ENCODE data around the gene S100A1. TPM values are rescaled to one million over a fixed set of nuclear protein-coding genes. Genes with fewer than 3 reads are reported as not detected.

S100A1 gene
- total and polyA plus RNA-seq, 10 of the 15 experiments (the other 5 are each of a cell fraction or from before 2014, with no cell fraction given), result 0.13 to 0.29 TPM; not detected in 8

- TF ChIP-seq NBN (IDR thresholded peaks at IDR 0.05) (peak; percentile 43; the same call in 1 of the 2 replicates), BHLHE40 (IDR thresholded peaks at IDR 0.05; ENCODE audit: borderline replicate concordance in 1 of 2, low read depth in 2 of 2, low read length in 1 of 2) (peak in 1 of 2 experiments; percentile 9; a peak in 1 of 4 replicates), RAD21 (IDR thresholded peaks at IDR 0.05; ENCODE audit: insufficient read depth, low read depth, low read length) (peak; percentile 90), KDM1A (IDR thresholded peaks at IDR 0.05; ENCODE audit: borderline replicate concordance) (no peak), SIN3A (IDR thresholded peaks at IDR 0.05; ENCODE audit: low read depth, low read length) (peak; percentile 40; the same call in 1 of the 2 replicates), STAT1 (conservative IDR thresholded peaks at IDR 0.05) (0 out of 2 replicates have a peak, but pooled peaks have one; percentile 20), SIX5 (IDR thresholded peaks at IDR 0.05; ENCODE audit: low read depth, low read length, severe bottlenecking) (no peak), E2F8 (IDR thresholded peaks at IDR 0.05; ENCODE audit: low read depth, partially characterized antibody) (no peak)
Measured at GRCh38 chr1:153677718-153678518, 49.7 kb downstream of the S100A1 start (continued).
